HEK293 (cell line): Measurements from ENCODE around the gene PEX14.
A peak's percentile ranks its signal among the peaks of the same experiment; 100 is the strongest.

ENCODE experiments used
- CTCF ChIP-seq: fragments of 450-650 bp; formaldehyde crosslinking; IDR thresholded peaks from 2 replicates; pipeline ENCODE4 v1.5.1; 2016; ENCODE audit warnings: missing biosample characterization, missing genetic modification characterization
- ZEB2 ChIP-seq: fragments of 450-650 bp; formaldehyde crosslinking; IDR thresholded peaks from 2 replicates; pipeline ENCODE4 v1.5.1; 2016; ENCODE audit warnings: missing biosample characterization, missing genetic modification characterization
- ZFP3 ChIP-seq: fragments of 450-650 bp; formaldehyde crosslinking; IDR thresholded peaks from 2 replicates; pipeline ENCODE4 v1.5.1; 2016; ENCODE audit warnings: low read depth, missing biosample characterization, missing genetic modification characterization
- ZFP37 ChIP-seq: fragments of 450-650 bp; formaldehyde crosslinking; IDR thresholded peaks from 2 replicates; pipeline ENCODE4 v1.5.1; 2016; ENCODE audit warnings: missing biosample characterization, missing genetic modification characterization
- ZNF211 ChIP-seq: fragments of 450-650 bp; formaldehyde crosslinking; IDR thresholded peaks from 2 replicates; pipeline ENCODE4 v1.5.1; 2016; ENCODE audit warnings: low read depth, missing biosample characterization, missing genetic modification characterization
- ZNF214 ChIP-seq: fragments of 450-650 bp; formaldehyde crosslinking; IDR thresholded peaks from 2 replicates; pipeline ENCODE4 v1.5.1; 2017; ENCODE audit warnings: missing biosample characterization, mild to moderate bottlenecking, missing genetic modification characterization, borderline replicate concordance
- ZNF341 ChIP-seq: fragments of 450-650 bp; formaldehyde crosslinking; IDR thresholded peaks from 2 replicates; pipeline ENCODE4; 2016; ENCODE audit warnings: low read depth, missing biosample characterization, missing genetic modification characterization
- ZNF398 ChIP-seq: fragments of 450-650 bp; formaldehyde crosslinking; IDR thresholded peaks from 2 replicates; pipeline ENCODE4 v1.5.1; 2017; ENCODE audit warnings: missing biosample characterization, missing genetic modification characterization
- ZNF623 ChIP-seq: fragments of 450-650 bp; formaldehyde crosslinking; IDR thresholded peaks from 2 replicates; pipeline ENCODE4 v1.5.1; 2016; ENCODE audit warnings: missing biosample characterization, missing genetic modification characterization

GRCh38 chr1:10671622-10672342 lies 197.0 kb downstream of the PEX14 start:
- no peak for TF ChIP-seq ZNF623 (tag by site-specific recombination)
- no peak for TF ChIP-seq ZFP37 (tag by site-specific recombination)
- TF ChIP-seq CTCF: no peak
- TF ChIP-seq ZNF211 (tag by site-specific recombination): no peak
- no peak for TF ChIP-seq ZNF214 (tag by site-specific recombination)
- no peak for TF ChIP-seq ZFP3
- TF ChIP-seq ZEB2: no peak
- TF ChIP-seq ZNF398 (tag by site-specific recombination): peak; percentile 83
- TF ChIP-seq ZNF341: 0 out of 2 replicates have a peak, but pooled peaks have one; percentile 11
